ENCODE measurements around the gene GABRR2.
A peak's percentile ranks its signal among the peaks of the same experiment; 100 is the strongest.

Gene GABRR2

DNA sequence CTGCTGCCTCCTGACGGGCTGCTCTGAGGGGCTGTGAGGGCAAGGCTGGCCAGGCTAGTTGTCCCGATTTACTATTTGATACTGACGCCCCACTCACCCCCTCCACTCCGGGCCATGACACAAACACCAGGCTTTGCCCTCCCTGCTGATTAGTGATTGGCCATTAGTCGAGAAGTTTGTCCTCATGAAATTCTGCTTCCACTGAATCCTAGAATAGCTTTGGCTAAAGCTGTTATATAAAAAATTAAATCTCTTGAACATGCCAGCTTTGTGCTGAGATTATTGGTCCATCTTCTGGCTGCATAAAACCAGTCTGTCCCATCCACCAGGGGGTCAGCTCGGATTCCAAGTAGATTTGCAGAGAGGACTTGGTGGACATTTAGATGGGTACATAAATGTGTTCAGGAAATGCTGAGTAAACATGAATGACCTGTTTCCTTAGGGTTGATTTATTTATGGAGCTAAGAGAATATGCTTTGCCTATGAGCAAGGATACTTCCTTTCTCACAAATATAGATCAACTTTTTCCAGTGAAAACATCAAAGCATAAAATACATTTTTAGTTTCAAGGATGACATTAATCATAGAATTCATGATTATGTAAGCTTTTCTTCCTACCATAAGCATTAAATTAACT, at the start of gene GABRR2:
TSS of gene GABRR2 (minus strand) at position 51 of the 637 bp plus-strand sequence. CDS start 134 bp downstream, outside the sequence.
- DNase-seq: no peak

DNA sequence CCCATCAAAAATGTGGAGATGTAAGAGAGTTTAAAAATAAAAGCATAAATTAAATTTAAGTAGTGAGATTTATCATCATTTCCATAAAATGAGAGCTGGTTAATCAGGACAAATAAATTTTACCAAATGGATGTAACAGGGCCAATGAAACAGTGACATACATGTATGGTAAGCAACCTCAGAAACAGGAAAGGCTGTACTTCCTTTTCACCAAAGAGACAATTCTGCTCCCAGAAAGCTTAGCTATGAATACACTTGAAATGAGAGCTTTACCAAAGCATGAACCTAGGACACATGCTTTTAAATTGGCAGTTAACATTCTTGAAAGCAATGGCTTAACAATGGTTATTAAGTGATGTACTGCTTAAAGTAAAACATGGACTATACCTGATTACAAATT, 49.5 kb upstream of the GABRR2 start:
- DNase-seq: no peak

DNA sequence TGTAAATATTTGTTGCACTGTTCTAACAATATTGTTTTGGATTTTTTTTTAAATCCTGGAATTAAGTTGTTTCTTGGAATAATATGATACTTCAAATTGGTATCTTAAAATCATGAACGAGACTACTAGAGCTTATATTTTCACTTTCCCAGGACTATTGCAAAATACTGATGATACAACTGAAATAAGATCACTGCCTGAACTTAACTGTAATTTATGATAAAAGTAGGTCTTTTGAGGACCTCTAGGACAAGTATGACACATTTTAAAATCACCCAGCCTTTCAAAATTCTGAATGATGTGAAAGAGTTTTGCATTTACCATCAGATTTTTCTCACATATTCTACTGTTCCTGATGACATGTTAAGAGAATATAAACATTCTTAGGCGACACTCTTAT, 46.1 kb upstream of the GABRR2 start:
- no peak for DNase-seq

DNA sequence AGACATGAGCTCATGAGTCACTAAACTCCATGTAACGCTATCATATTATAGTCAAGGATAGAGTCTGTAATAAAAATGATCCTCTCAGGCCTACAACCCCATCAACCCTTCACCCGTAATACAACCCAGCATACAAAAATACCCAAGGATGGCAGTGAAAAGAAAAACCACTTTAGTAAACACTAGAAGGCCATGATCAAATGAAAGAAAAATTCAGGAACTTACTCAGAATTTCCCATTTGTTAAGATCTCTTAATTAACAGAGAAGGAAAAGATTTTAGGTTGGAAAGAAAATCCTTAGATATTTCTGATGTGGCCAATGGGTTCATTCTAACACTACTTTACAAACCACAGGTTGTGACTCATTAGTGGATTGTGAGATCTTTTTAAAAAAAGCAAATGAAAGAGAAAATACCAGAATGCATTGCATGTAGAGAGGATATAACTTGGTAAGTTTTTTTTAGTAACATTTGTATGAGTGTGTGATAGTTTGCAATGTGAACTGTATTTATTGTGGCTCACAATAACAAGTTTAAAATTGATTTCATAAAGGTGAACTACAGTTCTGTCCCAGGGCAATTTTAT, 45.4 kb upstream of the GABRR2 start:
- no peak for DNase-seq

DNA sequence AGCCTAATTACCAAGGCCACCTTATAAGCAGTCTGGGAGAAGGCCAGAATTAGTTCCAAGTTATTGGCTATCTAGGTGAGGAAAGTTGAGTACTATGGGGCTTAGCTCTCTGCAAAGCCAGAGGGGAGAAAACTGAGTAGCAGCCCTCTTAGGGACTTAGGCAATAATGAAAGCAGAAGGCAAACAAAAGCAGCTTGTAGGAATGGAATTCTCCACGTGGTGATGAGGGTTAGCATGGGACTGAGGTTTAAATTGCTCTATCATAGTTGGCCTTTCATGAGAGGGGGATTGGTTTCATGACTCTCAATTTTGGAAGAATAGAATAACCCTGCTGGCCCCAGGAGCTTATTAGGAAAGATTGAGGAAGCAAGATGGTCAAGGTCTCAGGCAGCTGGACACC, 44.5 kb upstream of the GABRR2 start:
- DNase-seq: no peak

DNA sequence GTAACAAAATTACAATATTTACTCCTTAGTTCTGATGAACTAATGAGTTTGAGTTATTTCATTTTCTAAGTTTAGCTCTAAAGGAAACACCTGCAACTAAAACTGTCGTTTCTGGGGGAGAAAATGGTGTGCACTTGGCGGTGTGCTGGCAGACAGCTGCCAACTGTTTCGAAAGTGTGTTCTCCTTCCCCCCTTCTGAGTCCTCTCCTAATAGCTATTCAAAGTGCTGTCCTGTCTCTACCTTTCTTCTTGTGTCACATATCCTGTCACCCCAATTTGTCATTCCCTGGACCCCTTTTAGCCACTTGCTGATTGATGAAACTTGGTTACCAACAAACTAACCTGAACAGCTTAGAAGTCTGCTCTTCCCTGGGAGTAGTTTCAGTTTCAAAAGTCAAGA, 42.3 kb upstream of the GABRR2 start:
- no peak for DNase-seq

DNA sequence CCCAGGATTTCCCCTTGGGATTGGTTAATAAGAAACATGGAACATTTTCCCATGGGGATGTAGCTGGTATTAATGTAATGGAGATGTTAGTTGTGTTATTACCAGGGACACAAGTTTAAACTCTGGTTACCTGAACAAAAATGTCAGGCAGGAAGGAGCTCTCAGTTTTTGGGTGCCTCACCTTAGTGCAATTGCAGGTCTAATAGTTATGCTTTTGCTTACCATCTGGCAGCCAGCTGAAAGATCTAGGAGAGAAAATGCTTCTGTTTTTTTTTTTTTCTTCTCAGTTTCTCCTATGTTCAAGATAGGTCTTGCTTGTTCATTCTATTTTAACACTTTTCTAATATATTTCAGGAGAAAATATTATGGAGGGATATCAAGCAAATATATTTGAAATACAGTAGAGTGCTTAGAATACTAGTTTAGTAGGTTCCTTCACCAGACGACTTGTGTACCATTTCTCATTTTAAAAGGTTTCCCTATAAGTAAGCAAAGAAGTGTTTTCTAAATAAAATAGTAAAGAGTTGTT, 41.6 kb upstream of the GABRR2 start:
- DNase-seq: no peak

DNA sequence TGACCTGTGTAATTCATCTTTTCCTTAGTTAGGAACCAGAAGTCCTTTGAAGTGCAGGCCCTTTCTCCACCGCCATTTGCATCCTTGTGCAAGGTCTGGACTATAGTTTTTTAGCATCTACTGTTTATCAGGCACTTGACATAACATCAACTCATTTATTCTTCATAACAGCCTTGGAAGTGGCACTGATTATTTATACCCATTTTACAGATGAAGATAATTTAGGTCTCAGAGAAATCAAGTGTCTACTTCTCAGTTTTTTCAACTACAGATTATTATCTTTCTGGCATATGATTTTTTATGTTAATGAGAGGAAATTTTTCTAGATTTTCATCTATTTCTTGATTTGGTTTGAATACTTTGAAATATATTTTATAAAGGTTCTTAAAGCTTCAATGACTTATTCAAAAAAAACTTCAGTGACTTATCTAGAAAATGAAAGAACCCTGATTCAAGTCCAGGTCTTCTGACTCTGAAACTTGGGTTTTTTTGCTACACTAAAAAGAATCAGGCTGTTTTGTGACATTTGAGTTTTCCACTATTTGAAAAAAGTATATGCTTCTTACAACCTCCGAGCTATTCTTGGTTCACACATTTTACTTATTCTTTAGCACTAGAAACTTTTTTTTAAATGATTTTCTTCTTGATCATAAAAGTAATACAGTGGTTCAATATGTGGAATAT, 40.6 kb upstream of the GABRR2 start:
- DNase-seq: no peak

DNA sequence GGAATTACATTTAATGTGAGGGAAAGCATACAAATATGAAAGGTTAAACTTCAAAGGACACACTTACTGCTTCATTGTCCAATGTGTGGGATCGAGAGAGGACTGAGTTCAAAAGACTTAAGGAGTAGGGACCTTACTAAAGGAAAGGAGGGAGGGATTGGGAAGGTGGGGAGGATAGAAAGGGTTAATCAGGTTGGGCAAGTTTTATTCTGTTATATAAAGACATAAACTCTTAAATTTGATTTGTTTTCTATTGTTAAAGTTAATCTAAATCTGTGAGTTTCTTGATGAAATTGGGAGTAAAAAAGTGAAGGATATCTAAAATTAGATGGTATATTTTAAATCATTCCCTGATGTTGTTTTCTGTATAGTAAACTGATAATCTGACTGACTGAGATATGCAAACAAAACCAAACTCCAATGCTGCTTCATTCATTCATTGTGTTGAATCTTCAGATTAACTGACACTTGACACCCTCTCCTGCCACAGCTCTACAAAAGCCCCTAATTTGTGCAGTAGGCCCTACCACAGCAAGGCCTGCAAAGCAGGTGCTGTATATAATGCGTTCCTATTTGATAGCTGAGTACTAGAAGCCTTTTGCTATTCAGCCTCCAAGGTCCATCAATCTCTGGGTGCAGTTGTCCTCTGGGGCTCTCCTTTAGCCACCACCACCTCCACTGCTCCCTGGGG, 38.7 kb upstream of the GABRR2 start:
- DNase-seq: no peak

DNA sequence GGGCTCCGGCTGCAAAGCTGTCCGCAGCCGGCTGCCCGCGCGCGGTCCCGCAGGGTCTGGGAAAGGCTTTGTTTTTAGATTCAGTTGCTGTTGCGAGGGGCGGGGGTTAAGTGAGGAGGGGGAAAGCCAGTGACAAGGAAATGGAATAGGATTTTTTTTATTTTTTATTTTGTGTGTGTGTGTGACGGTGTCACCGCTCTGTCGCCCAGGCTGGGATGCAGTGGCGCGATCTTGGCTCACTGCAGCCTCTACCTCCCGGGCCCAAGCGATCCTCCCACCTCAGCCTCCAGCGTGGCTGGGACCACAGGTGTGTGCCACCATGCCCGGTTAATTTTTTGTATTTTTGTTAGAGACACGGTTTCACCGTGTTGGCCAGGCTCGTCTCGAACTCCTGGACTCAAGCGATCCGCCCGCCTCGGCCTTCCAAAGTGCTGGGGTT, 38.0 kb upstream of the GABRR2 start:
- DNase-seq: no peak

DNA sequence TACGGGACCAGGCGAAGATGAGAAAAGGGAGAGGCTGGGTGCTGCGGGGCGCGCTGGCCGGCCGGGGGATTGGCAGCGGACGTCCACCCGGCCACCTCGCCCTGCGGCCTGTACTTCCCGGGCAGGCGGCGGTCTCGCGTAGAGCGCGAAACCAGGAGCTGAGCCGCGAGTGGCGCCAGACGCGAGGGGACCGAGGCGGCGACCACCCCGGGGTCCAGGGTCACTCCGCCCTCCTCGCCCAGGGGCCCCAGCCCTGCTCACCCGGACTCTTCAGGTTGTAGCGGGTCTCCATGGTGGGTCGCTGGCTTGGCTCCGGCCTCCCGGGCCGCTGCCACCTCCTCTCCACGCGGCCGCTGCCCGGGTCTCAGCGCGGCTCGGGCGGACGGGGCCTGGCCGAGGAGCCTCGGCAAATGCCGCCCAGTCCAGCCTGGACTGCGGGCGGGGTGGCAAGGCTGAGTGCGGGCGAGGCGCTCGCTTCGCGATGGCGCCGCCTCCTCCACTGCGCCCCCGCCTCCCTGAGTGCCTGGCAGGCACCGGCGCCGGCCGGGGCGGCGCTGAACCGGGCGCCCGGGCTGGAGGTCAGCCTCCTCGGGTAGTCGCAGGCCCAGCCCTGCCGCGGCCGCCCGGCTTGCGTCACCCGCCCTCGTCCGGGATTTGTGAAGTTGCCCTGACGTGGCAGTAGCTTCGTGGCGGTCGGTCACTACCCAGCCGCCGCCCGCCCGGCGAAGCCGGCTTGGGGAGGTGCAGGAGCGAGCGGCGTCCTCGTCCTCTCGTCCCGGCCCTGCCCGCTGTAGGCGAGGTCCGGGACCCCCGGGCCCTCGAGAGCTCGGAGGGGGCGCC, 37.4 kb upstream of the GABRR2 start, which contains the start of gene UBE2J1:
TSS of gene UBE2J1 (minus strand) at position 445 of the 840 bp plus-strand sequence. CDS start at position 292, 153 bp downstream.
- DNase-seq: peak; percentile 94

DNA sequence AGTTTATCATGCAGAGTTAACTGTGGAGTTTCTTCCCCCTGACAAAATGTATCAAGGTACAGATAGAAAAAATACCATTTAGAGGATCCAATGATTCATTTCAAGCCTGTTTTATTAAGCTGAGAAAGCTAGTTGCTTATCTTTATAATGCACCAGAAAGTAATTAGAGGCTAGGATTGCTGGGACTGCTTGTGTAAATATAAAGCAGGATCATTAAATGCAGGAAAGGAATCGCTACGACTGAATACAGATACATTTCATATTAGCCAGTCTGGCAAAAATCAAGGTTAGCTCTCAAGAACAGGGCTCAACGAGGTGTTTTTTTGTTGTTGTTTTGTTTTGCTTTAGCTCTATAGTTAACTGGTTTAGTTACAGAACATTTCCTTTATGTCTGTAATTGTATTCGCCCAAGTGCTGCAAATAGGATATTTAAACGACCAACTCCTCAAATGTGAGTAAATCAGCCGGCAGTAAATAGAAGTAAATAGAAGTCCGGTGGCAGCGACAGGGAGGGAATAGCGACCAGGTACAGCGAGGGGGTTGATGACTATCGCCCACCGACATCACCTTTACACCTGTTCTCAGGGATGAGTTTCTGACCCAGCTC, 36.7 kb upstream of the GABRR2 start:
- DNase-seq: no peak

DNA sequence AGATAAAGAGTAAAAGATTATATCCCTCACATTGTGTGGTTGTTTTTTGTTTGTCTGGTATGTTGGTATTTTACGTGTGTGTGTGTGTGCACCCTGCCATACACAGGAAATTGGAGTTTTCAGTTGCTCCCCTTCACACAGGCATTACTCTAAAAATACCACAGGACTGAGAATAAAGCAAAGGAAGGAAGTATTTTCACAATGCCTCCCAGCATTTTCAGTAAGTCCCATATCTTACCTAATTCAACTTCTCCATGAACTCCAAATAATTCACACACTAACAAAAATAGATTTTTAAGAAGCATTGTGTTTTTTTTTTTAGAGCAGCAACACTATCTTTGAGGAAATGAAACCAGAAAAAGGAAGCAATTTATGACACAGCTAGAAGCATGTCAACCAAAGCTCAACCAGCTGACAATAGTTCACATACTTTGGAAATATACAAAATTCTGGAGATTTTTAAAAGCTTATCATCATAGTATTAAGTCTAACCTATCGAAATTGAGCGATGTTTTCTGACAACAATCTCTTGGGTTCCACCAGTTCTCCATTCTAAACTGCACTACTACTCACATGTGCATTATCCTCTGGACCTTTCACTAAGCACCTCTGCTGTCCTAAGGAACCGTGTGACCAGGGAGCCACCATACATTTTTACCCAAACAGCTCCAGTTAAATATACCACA, 35.3 kb upstream of the GABRR2 start:
- DNase-seq: no peak

DNA sequence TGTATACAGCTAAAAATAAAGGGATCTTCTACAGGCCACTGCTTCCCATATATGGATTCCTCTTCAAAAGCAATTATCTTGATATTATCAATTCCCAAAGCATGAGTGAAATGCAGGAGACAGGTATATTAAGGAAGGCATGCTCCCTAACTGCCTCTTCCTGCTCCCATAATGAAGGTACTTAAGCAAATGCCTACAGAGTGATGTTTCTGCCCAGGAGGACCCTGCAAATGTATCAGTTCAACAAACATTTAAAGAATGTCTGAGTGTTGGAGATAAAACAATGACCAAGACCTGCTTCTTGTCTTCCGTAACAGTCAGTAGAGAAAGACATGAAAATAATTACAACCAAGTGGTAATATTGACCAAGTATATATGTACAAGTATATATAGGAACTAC, 33.3 kb upstream of the GABRR2 start:
- no peak for DNase-seq

DNA sequence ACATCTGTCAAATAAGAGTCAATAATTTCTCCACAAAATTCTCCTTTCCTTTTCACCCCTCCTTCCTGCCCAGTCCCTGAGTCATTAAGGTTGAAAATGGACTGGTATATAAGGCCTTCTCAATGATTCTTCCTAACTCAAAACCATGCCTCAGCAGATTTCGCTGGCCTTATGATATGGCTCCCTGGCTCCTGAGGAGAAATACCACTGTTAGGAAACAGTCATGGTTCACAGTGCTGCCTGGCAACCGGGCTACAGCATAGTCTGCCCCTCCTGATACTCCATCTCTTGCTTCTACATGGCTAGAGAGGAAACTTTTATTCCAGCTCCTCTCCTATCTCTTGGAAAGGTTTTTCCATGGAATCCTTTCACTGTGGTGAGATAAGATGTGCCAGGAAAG, 32.7 kb upstream of the GABRR2 start:
- DNase-seq: no peak

DNA sequence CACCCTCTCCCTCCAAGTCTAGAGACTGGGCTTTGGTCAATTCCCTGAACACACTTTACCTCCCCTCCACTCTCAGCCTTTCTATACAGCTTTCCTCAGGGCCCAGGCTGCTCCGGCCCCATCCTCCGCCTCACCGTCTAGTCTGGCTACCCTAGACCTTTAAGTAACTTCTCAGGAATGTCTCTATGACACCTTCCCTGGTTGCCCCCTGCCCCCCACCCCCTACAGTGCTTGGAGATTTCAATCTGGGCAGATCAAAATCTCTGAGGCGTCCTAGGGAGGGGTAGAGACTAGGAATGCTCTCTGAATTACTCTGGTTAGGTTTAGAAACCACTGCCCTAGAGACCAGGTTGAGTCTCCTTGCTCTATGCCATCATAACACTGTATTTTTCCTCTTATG, 31.3 kb upstream of the GABRR2 start:
- DNase-seq: no peak

DNA sequence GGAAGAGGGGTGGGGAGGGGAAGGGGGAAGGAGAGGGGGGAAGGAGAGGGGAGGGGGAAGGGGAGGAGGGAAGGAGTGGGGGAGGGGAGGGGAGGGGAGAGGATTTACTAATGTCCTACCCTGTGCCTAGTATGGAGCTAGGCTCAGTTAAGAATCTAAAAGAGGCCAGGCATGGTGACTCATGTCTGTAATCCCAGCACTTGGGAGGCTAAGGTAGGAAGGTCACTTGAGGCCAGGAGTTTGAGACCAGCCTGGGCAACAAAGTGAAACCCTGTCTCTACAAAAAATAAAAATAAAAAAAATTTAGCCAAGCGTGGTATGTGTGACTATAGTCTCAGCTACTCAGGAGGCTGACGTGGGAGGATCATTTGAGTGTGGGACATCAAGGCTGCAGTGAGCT, 24.5 kb upstream of the GABRR2 start:
- DNase-seq: no peak

DNA sequence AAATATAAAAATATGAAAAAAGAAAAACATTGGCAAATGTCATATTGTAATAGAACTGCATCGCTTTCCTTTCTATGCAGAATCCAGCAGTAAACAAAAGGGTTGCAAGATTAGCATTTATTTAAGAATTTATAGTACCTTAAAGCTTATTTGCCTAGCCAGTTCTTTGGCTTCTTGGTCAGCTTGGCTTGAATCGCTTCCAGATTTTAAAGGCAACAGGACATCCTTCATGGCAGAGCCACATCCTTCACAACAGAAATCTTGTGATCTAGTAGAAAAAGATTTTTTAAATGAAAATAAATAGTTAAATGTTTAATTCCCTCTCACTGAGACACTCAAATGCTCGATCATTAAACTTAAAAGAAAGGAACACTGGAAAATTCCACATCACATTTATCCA, 20.1 kb upstream of the GABRR2 start:
- no peak for DNase-seq

DNA sequence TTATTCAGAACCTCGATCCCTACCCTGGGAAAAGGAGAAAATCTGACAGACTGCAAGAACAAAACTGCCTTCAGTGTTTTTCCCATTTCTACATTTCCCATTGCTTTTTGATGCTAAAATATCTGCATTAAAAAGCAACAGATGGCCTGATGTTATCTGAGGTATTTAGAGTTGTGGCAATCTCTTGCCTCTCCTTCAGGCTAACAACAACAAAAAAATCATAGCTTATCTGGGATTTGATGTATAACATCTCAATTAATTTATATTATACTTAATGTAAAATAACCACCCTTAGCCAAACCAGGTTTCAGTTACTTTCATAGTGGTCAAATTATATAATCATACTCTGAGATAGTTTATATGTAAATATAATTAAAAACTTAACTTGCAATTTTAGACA, 15.8 kb upstream of the GABRR2 start:
- DNase-seq: no peak

DNA sequence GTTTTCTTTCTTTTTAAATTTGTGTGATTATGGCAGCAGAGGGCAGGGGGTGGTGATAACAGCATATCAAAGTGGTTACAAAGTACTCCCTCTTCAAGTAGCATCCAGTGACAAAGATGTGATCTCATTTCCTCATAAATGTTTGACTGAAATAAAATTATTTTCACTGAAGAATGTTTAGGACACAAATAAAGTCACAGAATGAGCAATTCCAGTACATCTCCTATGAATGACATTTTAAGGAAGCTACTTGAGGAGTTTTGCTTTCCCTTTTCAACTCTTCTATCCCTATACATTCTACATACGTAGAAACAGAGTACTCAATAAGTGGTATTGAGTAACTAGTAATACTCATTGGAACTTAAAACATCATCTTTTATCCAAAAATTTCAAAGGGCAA, 13.9 kb upstream of the GABRR2 start:
- no peak for DNase-seq

DNA sequence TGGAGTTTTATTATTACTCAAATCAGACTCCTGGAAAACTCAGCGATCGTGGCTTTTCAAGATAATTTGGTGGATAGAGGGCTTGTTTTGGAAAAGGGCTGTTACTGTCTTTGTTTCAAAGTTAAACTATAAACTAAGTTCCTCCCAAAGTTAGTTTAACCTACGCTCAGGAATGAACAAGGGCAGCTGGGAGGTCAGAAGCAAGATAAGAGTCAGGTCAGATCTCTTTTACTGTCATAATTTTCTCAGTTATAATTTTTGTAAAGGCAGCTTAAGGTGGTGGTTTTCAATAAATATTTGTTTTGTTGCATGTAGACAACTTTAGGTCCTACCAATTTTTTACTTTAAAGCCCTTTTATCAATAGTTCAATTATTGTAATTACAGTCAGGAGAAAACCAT, 9.2 kb upstream of the GABRR2 start:
- no peak for DNase-seq
